T-helper 22 cell (primary cell): Measurements from ENCODE around the gene CORO7.
A peak's percentile ranks its signal among the peaks of the same experiment; 100 is the strongest.

Experiments used
- DNase-seq: peaks from one replicate; pipeline ENCODE4 v3.0.0-alpha.2; 2020; ENCODE audit warnings: low read depth

The CORO7 gene

DNA sequence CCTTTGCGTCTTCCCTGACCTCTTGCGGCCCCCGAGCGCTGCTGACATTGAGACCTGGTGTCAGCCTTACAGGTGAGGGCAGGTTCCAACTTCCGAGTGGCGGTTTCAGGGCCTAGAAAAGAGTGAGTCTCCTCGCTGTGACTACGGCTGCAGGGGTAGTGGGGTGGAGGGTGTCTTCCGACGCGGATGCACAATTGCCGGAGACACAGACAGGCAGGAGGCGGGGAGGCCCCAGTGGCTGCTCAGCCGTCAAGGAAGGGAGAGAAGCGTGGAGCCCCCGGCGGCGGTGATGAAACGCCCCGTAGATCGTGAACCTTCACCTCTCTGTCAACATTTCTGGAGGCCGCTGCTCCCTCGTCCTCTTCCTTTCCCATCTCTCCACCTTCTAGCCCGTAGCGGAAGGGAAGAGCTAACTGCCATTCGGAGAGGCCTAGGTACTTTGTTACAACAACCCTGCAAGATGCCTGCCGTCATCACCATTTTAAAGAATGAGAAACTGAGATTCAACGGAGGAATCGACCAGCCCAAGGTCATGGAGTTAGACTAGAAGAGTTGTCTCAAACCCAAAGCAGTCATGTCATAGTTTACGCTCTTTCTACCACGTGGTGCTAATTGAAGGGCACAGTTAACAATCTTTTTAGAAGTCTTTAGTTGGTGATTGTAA, 9.8 kb upstream of the CORO7 start:
- DNase-seq, result no peak

GRCh38 chr16:4425378-4426020, 9.1 kb upstream of the CORO7 start, which contains the start of gene DNAJA3:
DNAJA3 (plus strand) TSS chr16:4425868; CDS start chr16:4425882, 14 bp downstream.
- DNase-seq, result peak; percentile 87

GRCh38 chr16:4420505-4421105, 4.2 kb upstream of the CORO7 start:
- no peak for DNase-seq

GRCh38 chr16:4419402-4419959, 3.1 kb upstream of the CORO7 start:
- DNase-seq, result no peak

- DNase-seq, result peak; percentile 55
Measured at GRCh38 chr16:4415538-4416199, 727 bp downstream of the CORO7 start.

GRCh38 chr16:4414187-4414917, 2.0 kb downstream of the CORO7 start:
- DNase-seq, result peak; percentile 86

DNA sequence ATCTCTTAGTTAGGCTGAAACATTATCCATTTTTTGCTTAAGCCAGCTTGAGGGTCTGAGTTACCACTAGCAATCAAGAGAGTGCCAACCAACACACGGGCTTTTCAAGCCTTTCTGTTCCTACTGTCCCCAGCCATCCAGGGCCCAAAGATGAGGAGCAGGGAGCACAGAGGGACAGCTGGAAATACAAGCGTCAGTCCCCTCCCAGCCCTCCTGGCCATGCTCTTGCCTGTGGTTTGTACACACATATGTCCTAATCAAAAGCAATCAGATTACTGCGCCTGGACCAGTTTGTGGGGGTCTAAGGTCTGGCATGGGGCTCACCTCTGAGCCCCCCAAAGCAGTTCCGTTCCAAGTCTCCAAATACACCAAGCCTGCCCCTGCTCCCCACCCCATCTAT, 3.5 kb downstream of the CORO7 start:
- DNase-seq, result no peak

GRCh38 chr16:4412159-4412558, 4.2 kb downstream of the CORO7 start:
- no peak for DNase-seq

DNA sequence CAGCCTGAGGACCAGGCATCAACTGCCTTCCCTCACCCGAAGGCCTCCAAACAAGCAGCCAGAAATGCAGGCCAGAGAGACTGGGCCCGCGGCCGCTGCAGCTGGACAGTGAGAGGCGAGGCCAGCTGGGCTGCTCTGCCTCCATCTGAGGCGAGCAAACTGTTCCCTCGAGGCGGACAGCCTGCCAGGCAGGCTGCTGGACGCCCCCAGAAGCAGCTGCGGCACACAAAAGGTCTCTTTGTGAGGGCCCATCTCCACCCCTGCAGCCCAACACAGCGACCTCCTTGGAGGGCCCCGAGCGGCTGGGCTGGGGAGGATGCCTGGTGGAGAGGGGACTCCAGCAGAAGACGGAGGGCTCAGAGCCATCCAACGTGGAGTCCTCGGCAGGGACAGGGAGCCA, 4.7 kb downstream of the CORO7 start:
- no peak for DNase-seq

- DNase-seq, result no peak
Measured at GRCh38 chr16:4410335-4411075, 5.9 kb downstream of the CORO7 start.

DNA sequence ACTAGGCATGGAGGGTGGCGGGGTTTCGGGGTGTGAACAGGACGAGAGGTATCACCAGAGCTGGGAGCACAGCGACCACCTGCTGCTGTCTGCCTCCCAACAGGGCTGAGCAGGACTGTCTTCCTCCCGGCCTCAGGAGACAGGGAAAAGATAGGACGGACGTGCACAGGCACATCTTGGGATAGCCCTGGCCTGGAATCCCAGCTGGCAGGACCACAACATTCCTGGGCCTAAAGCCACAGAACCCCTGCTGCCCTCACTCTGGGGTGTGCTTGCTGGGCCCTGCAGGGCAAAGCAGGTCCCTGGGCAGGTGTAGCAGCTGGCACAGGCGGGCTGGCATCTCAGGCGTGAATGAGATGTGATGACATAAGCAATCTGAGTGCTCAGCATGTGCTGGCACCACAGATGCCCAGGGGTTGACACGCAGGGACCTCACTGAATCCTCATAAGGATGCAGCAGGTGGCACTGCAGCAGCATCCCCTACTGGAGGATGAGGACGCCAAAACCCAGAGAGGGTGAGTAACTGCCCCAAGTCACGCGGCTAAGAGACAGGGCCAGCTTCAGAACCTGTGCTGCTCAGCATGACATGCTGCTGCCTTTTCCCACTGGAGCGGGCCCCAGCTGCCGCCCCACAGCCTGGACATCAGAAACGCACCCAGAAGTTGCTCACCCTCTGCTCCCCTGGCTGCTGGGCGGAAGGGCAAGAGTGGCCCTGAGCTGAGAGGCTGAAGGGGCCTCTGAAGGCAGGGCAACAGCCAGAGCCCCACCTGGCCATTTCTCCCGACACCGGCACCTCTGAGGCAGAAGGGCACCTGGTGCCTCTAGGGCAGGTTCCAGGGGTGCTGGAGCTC, 7.1 kb downstream of the CORO7 start:
- no peak for DNase-seq

DNA sequence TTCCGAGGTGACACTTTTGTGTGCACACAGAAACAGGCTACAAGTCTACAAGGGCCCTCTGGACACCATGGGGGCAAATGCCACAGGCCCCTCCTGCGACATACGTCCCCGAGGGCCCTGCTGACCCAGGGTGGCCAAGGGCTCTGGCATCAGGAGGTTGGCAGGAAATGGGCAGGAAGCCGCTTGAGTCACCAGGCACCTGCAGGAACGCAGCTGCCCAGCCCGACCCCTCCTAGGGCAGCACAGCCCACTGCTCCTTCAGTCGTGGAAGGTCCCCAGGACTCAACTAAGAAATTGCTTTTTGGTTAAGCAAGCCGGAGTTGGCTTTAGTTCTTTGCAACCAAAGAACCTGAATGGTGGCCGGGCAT, 8.1 kb downstream of the CORO7 start:
- no peak for DNase-seq

- DNase-seq, result no peak
Measured at GRCh38 chr16:4407543-4408322, 8.7 kb downstream of the CORO7 start.

- no peak for DNase-seq
Measured at GRCh38 chr16:4404967-4405696, 11.3 kb downstream of the CORO7 start.

- no peak for DNase-seq
Measured at GRCh38 chr16:4404247-4404966, 12.0 kb downstream of the CORO7 start.

- DNase-seq, result no peak
Measured at GRCh38 chr16:4403133-4403949, 13.1 kb downstream of the CORO7 start.

GRCh38 chr16:4402439-4403132, 13.8 kb downstream of the CORO7 start:
- DNase-seq, result peak; percentile 33
